Measurements from ENCODE around the gene KIF9.
"Not testable (repeated sequence)": the region's sequence is repeated elsewhere in the genome, so short reads cannot be mapped to it uniquely, and the experiment has no call there.

KIF9 gene

DNA sequence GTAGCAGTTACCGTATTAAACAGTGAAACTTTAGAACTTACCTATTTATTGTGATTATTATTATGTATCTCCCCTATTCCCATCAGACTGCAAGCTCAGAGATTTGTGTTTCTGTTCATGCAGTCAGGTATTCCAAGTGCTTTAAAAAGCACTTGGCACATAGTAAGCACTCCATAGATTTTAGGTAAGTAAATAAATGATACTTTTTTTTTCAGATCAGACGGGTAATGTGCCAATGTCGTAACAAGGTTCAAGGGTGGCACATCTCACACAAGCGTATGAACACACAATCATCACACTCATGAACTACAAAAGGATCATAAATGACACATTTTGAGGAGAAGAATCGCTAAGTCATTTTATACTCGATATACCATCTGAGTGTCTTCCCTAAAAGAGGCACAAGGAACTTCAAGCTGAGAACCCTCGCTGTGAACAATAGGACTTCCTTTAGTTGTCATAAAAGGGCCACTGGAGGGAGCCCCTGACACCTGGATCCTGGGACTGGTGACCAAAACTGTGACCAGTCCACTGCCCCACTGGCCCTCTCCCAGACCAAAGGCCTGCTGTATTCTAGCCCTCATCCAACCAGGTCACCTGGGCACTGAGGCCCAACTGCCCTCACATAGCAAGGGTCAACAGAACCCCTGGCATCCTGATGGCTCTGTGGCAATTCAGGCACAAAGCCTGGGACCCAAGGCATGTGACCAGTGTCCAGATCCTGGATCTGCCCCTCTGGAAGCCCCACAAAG is 32.1 kb downstream of the KIF9 start:
- DNase-seq = no peak

GRCh38 chr3:47247131-47248064 is 35.2 kb downstream of the KIF9 start:
- DNase-seq = no peak

GRCh38 chr3:47245271-47245670 is 37.3 kb downstream of the KIF9 start:
- DNase-seq = no peak

DNA sequence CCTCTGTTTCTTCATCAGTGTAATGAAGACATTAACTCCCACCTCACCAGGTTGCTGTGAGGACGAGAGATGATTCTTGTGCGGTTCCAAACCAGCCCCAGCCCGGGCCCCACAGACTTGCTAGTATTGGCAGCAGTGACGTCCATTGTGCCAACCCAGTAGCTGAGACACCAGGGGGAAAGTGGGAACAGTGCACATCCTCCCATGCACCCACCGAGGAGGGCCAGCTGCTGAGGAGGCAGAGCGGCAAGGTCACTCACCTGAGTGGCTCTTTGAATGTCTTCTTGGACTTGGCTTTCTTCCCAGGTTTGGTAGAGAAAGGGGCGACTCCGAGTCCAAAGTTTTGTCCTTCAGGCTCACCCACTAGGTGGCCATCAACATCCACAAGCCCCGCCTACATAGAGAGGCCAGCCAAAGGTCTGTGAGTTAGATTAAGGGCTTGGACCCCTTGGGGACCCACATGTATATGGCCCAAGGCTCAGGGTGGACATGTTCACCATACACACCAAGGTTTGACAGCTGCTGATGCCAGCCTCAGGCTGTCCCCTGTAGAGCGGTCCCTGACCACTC is 38.0 kb downstream of the KIF9 start:
- DNase-seq = no peak

GRCh38 chr3:47243419-47244147 is 39.0 kb downstream of the KIF9 start:
- DNase-seq = no peak

DNA sequence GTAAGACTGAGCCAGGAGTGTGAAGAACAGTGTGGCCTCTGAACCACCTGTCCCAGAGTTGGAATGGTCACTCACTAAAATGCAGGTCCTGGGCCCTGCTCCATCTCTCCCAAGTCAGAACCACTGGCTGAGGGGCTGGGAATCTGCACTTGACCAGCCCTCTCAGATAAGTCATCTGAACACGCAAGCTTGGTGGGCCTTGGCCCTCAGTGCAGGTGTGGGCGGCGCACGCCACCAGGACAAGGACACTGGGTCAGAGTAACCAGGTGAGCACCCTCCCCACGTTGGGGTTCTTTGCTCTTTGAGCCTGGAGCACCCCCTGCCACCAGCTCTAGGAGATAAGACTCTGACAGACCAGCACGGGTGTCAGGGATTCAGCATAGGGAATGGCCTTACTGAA is 42.7 kb downstream of the KIF9 start:
- DNase-seq = no peak

DNA sequence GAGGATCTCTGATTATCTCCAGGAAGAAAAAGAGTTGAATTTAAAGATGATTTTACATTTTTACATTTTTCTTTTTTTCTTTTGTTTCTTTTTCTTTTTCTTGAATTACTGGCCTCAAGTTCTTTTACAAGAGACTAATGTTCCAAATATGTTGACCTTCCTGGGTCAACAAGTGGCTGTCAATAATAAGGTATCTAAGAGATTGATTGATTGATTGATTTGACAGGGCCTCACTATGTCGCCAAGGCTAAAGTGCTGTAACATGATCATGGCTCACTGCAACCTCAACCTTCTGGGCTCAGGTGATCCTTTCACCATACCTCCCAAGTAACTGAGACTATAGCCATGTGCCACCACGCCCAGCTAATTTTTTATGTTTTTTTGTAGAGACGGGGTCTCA is 44.6 kb downstream of the KIF9 start:
- no peak for DNase-seq

GRCh38 chr3:47228088-47228487 is 54.5 kb downstream of the KIF9 start:
- no peak for DNase-seq

- DNase-seq = no peak
Measured at GRCh38 chr3:47227678-47228077, 54.9 kb downstream of the KIF9 start.

GRCh38 chr3:47225310-47225906 is 57.2 kb downstream of the KIF9 start:
- no peak for DNase-seq

GRCh38 chr3:47223755-47224154 is 58.8 kb downstream of the KIF9 start:
- no peak for DNase-seq

- DNase-seq = no peak
Measured at GRCh38 chr3:47221798-47222197, 60.8 kb downstream of the KIF9 start.

GRCh38 chr3:47210863-47211405 is 71.7 kb downstream of the KIF9 start:
- no peak for DNase-seq

GRCh38 chr3:47206022-47206421 is 76.6 kb downstream of the KIF9 start:
- not testable (repeated sequence) for DNase-seq

DNA sequence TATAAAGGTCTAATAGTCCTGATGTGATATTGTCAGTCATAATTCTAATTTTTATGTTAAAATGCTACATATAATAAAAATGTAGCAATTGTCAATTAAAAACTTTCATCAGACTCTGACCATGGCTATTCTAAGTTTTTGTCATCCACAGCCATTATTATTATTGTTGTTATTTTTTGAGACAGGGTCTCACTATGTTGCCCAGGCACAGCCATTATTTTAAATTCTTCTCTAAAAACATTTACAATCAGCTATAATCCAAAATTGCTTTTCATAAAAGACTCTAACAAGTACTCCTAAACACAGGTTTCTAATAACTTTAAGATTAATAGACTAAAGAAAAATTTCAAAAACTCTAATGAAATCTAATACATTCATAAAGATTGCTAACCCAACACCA is 77.7 kb downstream of the KIF9 start:
- no peak for DNase-seq

- no peak for DNase-seq
Measured at GRCh38 chr3:47202542-47202941, 80.1 kb downstream of the KIF9 start.

DNA sequence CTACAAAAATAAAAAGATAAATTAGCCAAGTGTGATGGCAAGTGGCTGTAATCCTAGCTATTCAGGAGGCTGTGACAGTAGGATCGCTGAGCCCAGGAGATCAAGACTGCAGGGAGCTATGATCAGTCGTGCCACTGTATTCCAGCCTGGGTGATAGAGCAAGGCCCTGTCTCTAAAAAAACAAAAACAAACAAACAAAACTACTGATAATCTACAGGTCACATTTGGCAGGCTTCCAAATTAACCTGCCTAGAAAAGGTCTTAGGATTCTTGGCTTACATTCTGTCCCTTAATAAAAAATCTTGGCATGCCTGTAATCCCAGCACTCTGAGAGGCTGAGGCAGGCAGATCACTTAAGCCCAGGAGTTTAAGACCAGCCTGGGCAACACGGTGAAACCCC is 85.3 kb downstream of the KIF9 start:
- DNase-seq = no peak

DNA sequence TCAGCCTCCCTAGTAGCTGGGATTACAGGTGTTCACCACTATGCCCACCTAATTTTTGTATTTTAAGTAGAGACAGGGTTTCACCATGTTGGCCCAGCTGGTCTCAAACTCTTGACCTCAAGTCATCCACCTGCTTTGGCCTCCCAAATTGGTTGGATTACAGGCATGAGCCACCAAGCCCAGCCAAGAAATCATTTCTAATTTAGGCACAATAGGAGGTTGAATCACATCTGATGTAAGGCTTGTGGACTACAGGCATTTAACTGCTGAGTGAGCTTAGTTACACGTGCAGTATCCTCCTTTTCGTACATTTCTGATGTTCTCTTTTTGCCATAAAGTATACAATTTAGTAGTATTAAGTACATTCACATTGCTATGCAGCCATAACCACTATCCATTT is 87.6 kb downstream of the KIF9 start:
- no peak for DNase-seq

DNA sequence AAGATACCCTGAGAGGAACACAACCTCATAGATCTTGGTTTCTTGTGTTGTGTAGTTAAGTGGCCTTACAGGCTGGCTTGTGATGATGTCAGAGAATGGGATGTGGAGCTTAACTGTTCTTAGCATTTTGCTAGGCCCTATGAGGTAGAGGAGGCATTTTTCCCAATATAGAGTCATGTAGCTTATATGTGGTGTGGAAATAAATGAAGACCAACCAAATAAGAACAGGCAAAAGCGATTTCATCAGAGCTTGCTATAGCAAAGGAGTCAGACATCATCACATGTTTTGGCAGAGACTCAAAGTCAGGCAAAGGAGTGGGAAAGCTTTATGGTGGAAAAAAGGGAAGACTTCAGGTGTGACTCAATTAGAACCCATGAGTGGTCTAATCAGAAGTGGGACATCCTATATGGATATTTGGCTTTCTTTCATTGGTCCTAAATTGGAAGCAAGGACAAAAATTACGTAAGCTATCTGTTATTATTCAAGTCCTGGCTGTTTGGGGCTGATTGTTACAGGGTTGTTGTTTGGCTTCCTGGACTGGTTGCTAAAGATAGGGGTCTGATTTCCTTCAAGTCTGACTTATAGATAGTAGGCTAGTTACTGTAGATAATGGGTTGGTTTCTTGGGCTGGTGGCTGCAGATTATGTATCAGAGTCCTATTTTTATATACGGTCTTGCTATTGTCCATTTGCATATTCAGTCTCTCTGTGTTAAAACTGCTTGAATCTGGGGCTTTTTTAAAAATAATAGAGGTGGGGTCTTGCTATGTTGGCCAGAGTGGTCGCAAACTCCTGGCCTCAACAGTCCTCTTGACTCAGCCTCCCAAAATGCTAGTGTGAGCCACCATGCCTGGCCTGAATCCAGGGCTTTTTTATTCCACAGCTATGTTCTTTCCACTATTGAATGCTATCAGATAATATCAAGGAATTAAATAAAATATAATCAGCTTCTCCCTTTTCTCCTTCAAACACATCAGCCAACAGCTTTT is 88.4 kb downstream of the KIF9 start:
- no peak for DNase-seq

GRCh38 chr3:47186285-47186684 is 96.3 kb downstream of the KIF9 start:
- DNase-seq = no peak

- not testable (repeated sequence) for DNase-seq
Measured at GRCh38 chr3:47181685-47182084, 100.9 kb downstream of the KIF9 start.

All from activated CD4-positive, alpha-beta T cell treated with anti-CD3 and anti-CD28 coated beads, Interleukin-2, amount 50 U/mL, for 1 hour (primary cell).